Kidney epithelial cell (primary cell): ENCODE measurements around the gene TCF23. TPM values are rescaled to one million over a fixed set of nuclear protein-coding genes. Genes with fewer than 3 reads are reported as not detected.

ENCODE experiments used
- DNase-seq: peaks from one replicate; pipeline ENCODE4 v3.0.0-alpha.2; 2010; ENCODE audit warnings: low read depth
- H3K27me3 ChIP-seq: 2 replicates; pipeline ENCODE4 v1.6.0; 2011; ENCODE audit warnings: low read length; ENCODE audit not compliant: control insufficient read depth, insufficient read depth
- H3K36me3 ChIP-seq: 2 replicates; pipeline ENCODE4 v1.5.1; 2011; ENCODE audit warnings: low read length; ENCODE audit not compliant: control insufficient read depth, insufficient read depth
- H3K4me3 ChIP-seq: 2 replicates; pipeline ENCODE4 v1.5.1; 2011; ENCODE audit warnings: low read depth, mild to moderate bottlenecking, control low read depth, low read length
- total RNA-seq: library from RNA; depleted of rRNA; stranded (reverse); fragments of >200 nt; gene quantifications from 2 replicates; pipeline ENCODE4 v1.2.3, GENCODE V29; 2015
- TF ChIP-seq, protein P1 (sequence below): IDR thresholded peaks from 2 replicates; pipeline ENCODE4 v1.5.1; 2011; ENCODE audit warnings: mild to moderate bottlenecking, moderate library complexity, low read length, control low read depth, inconsistent platforms; ENCODE audit not compliant: insufficient read depth, poor library complexity, severe bottlenecking

TCF23 gene
- total RNA-seq, 1 donor from 2014 or later, result not detected

DNA sequence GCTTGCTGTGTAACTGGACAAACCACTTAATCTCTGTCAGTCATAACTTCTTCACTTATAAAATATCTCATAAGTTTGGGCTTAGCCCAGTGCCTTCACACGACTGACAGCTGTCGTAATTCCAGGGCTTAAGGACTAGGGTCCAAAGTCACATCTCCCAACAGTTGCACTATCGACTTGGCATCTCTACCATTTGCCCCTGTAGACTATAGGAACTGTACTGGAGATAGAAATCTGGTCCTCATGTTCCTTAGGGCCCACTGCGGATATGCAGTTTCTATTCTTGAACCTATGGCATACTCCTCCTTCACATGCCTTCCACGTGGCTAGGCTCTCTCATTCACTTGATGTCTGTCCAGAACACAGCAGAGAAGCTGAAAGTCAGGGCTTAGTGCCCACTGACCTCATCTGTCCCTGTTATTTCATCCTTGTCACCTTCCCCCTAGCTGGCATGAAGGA lies 22.5 kb upstream of the TCF23 start:
- no peak for DNase-seq
- Histone ChIP-seq H3K27me3 (peaks cover 20% of the 10 kb centered on the region), H3K36me3 (peaks cover 2% of the 10 kb centered on the region), H3K4me3 (no peak overlapping the region)
- TF ChIP-seq, protein P1, sequence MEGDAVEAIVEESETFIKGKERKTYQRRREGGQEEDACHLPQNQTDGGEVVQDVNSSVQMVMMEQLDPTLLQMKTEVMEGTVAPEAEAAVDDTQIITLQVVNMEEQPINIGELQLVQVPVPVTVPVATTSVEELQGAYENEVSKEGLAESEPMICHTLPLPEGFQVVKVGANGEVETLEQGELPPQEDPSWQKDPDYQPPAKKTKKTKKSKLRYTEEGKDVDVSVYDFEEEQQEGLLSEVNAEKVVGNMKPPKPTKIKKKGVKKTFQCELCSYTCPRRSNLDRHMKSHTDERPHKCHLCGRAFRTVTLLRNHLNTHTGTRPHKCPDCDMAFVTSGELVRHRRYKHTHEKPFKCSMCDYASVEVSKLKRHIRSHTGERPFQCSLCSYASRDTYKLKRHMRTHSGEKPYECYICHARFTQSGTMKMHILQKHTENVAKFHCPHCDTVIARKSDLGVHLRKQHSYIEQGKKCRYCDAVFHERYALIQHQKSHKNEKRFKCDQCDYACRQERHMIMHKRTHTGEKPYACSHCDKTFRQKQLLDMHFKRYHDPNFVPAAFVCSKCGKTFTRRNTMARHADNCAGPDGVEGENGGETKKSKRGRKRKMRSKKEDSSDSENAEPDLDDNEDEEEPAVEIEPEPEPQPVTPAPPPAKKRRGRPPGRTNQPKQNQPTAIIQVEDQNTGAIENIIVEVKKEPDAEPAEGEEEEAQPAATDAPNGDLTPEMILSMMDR, result no peak

- Histone ChIP-seq H3K27me3 (peaks cover 8% of the 10 kb centered on the region), H3K4me3 (no peak overlapping the region), H3K36me3 (peaks cover 4% of the 10 kb centered on the region)
- no peak for DNase-seq
- TF ChIP-seq, protein P1, result no peak
Observed at GRCh38 chr2:27127883-27128667, 20.7 kb upstream of the TCF23 start.

GRCh38 chr2:27128668-27129571 lies 19.9 kb upstream of the TCF23 start:
- Histone ChIP-seq H3K36me3 (peaks cover 4% of the 10 kb centered on the region), H3K27me3 (peaks cover under 1% of the 10 kb centered on the region), H3K4me3 (no peak overlapping the region)
- no peak for DNase-seq
- TF ChIP-seq, protein P1, result no peak

DNA sequence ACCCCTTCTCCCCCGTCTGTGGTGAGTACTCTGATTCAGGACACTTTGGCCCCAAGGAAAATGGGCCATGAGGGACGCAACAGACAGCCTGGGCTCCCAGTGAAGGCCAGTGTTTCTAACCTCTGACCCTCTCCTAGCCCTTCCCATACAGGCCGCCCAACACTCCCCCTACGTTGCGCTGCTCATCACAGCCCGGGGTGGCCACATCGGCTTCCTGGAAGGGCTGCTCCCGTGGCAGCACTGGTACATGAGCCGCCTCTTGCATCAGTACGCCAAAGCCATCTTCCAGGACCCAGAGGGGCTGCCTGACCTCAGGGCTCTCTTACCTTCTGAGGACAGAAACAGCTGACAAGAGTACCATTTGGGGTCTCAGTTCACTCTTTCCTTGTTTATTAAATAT lies 18.4 kb upstream of the TCF23 start:
- Histone ChIP-seq H3K4me3 (no peak overlapping the region), H3K27me3 (no peaks in the 10 kb centered on the region), H3K36me3 (peaks cover 4% of the 10 kb centered on the region)
- TF ChIP-seq, protein P1, result no peak
- no peak for DNase-seq

DNA sequence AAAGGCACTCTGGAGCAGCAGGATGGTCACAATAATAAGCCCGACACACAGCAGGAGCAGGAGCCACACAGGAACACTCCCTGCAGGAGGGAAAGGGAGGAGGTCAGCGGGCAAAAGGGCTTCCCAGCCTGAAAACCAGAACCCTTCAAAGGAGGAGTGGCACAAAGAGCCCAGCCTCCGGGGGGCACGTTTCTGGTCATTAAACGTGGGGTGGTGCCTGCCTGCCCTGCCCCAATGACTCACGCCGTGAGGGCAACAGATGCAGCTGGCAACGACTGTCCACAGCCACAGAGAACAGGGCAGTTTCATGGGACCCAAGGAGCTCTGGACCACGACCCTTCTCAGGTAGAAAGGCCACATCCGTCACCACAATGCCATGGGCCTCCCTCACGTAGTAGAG lies 17.4 kb upstream of the TCF23 start:
- TF ChIP-seq, protein P1, result no peak
- Histone ChIP-seq H3K27me3 (no peaks in the 10 kb centered on the region), H3K36me3 (peaks cover 4% of the 10 kb centered on the region), H3K4me3 (no peak overlapping the region)
- no peak for DNase-seq
